PC-9 (cell line): ENCODE data around the gene KCNMB3.

Source experiments
- EZH2 ChIP-seq: fragments of 200-600 bp; sonication (generic); IDR thresholded peaks from 2 replicates; pipeline ENCODE4 v1.8.0; 2017; ENCODE audit warnings: antibody characterized with exemption, low read depth
- TF ChIP-seq, protein P1 (sequence below): fragments of 200-600 bp; sonication (generic); conservative IDR thresholded peaks from 2 replicates; pipeline ENCODE4 v1.6.1; 2017; ENCODE audit warnings: mixed run types, antibody characterized with exemption, mild to moderate bottlenecking, moderate library complexity

- TF ChIP-seq EZH2 = no peak
- TF ChIP-seq, protein P1, sequence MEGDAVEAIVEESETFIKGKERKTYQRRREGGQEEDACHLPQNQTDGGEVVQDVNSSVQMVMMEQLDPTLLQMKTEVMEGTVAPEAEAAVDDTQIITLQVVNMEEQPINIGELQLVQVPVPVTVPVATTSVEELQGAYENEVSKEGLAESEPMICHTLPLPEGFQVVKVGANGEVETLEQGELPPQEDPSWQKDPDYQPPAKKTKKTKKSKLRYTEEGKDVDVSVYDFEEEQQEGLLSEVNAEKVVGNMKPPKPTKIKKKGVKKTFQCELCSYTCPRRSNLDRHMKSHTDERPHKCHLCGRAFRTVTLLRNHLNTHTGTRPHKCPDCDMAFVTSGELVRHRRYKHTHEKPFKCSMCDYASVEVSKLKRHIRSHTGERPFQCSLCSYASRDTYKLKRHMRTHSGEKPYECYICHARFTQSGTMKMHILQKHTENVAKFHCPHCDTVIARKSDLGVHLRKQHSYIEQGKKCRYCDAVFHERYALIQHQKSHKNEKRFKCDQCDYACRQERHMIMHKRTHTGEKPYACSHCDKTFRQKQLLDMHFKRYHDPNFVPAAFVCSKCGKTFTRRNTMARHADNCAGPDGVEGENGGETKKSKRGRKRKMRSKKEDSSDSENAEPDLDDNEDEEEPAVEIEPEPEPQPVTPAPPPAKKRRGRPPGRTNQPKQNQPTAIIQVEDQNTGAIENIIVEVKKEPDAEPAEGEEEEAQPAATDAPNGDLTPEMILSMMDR = no peak
Measured at GRCh38 chr3:179260949-179261765, 10.2 kb upstream of the KCNMB3 start.
